Mucosa of gallbladder (tissue), 1 donor: ENCODE data around the gene F2RL3. TPM values are rescaled to one million over a fixed set of nuclear protein-coding genes. Genes with fewer than 3 reads are reported as not detected.
"Not testable (repeated sequence)": the region's sequence is repeated elsewhere in the genome, so short reads cannot be mapped to it uniquely, and the experiment has no call there.

Experiments
- DNase-seq: peaks from one replicate; pipeline ENCODE4 v3.0.0-alpha.2; 2020; ENCODE audit warnings: low spot score
- total RNA-seq: library from RNA; stranded (reverse); gene quantifications from one replicate; pipeline ENCODE4 v1.2.1, GENCODE V29; 2021
- donor health status: DM: no; HTN: no; CAD: no.

Gene F2RL3
- total RNA-seq, 1 donor from 2014 or later, result 2.9 TPM

- DNase-seq, result no peak
These were observed 33.2 kb downstream of the F2RL3 start for GRCh38 chr19:16921766-16922591.

GRCh38 chr19:16922592-16922934 lies 33.8 kb downstream of the F2RL3 start:
- DNase-seq, result no peak

DNA sequence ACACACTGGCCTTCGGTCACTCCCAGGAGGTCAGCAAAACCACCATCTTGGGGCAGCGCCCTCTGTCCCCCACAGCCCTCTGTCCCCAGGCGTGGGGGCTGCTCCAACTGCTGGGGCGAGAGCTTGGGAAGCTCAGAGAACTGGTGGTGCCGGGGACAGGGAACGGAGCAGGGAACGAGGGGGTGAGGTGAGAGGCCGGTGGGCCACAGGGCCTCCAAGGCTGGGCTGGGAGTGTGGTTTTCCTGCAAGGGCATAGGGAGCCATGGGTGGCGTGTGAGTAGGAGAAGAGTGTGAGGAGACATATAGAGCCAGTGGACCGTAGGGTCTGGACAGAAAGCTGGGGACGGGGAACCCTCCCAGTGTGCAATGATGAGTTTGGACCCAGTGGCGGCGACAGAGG lies 34.1 kb downstream of the F2RL3 start:
- no peak for DNase-seq

- DNase-seq, result no peak
These were observed 39.1 kb downstream of the F2RL3 start for GRCh38 chr19:16927883-16928282.

- DNase-seq, result no peak
These were observed 39.6 kb downstream of the F2RL3 start for GRCh38 chr19:16928351-16928750.

DNA sequence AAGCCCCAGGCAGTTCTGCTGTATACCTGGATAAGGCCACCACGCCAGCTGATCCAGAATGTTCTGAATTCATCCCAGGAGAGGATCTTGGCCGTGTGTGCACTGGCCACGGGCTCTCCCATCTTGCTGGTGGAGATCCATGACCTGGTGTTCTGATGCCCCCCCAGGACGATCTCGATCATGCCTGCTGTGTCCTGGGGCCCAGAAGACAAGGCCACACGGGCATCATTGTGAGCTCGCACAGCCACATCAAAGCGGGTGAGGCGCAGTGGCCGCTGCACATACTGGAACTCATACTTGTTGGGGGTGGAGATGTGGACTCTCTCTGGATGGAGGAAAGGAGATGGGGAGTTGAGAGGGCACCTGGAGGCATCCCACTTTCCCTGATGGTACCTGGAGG lies 40.1 kb downstream of the F2RL3 start:
- DNase-seq, result no peak

DNA sequence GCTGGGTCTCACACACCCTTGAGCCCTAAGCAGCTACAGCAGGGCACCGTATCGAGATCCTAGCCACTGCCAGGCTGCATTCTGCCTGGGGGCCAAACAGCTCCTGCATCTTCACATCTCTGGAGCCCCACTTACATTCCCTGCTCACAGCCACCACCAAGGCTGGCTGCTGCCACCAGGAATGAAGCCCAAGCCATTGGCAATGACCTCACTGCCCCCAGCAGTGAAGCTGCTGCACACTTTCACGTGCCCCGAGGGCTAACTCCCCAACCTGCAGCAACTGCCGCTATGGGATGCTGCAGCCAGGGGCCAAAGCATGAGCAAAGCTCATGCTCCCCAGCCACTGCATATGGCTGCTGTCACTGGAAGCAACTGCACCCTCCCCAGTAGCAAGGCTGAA lies 42.0 kb downstream of the F2RL3 start:
- no peak for DNase-seq

GRCh38 chr19:16931306-16931705 lies 42.5 kb downstream of the F2RL3 start:
- DNase-seq, result no peak

DNA sequence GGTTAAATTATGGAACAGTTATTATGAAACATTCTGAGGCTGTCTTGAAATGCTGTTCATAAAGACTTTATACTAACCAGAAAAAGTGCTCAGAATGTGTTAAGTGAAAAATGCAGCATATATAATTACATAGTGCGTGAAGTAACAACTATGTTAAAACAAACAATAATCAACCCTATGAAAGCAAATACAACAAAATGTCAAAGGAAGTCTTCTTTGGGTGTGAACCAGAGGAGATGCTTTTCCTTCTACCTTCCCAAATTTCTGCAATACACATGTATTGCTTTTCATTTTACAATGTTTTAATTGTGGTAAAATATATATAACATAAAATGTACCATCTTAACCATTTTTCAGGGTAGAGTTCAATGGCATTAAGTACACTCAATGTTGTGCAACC lies 45.7 kb downstream of the F2RL3 start:
- DNase-seq, result no peak

- DNase-seq, result no peak
These were observed 48.1 kb downstream of the F2RL3 start for GRCh38 chr19:16936901-16937300.

DNA sequence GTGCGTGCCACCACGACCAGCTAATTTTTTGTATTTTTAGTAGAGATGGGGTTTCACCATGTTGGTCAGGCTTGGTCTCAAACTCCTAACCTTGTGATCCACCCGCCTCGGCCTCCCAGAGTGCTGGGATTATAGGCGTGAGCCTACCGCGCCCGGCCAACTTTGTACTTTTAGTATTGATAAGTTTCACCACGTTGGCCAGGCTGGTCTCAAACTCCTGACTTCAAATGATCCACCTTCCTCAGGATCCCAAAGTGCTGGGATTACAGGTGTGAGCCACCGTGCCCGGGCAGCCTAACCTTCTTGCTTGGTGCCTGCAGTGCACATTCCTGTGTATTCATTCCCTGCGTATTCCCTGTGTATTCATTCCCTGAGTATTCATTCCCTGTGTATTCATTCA lies 49.0 kb downstream of the F2RL3 start:
- DNase-seq, result not testable (repeated sequence)

DNA sequence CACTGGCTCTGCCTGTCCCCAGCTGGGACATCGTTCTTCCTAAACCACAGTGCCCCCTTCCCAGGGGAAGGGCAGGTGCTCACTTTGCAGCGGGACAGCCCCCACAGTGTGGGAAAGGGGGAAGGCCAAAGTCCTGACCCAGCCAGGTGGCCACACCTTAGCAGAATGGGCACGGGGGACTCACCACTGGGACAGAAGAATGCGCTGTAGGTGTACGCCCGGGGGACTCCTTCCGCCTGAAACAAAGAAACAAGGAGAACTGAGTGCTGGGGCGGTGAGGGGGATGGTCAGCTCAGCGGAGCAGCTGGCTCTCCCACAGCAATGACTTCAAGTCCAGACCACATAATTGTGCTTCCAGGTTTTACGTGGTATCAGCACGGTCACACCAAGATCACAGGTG lies 49.4 kb downstream of the F2RL3 start:
- no peak for DNase-seq

DNA sequence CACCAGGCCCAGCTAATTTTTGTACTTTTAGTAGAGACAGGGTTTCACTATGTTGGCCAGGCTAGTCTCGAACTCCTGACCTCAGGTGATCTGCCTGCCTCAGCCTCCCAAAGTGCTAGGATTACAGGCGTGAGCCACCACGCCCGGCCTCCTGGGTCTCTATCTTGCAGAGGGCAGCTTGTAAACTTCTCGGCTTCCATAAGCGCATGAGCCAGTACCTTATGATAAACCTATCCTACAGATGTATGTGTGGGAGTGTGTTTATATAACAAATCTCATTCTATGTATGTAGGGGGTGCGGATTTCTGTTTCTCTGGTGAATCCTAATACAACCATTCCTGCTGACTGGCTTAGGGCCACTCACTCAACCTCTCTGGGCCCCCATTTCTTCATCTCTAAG lies 51.3 kb downstream of the F2RL3 start:
- not testable (repeated sequence) for DNase-seq

DNA sequence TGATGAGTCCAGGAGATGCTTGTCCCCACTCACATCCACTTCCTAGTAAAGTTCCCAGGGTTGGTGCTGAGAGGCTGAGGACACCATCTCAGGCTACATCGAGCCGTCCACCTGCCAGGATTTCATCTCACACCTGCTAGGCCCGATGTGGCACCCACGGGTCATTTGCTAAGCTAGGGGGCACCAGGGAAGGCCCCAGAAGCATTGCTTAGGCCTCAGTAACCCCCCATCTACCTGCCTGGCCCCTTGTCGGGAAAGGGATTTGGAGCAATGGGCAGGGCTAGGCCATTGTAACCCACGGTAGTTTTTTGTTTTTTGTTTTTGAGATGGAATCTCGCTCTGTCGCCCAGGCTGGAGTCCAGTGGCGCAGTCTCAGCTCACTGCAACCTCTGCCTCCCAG lies 51.8 kb downstream of the F2RL3 start:
- no peak for DNase-seq

Other genes starting within 250 kb of the F2RL3 start
- gene SMIM7, start 228.9 kb upstream of the F2RL3 start, total RNA-seq, result 71.6 TPM
- 4.3 TPM for gene TMEM38A, start 227.9 kb upstream of the F2RL3 start, total RNA-seq
- 0.09 TPM for gene NWD1, start 169.2 kb upstream of the F2RL3 start, total RNA-seq
- 46.0 TPM for gene SIN3B, start 59.6 kb upstream of the F2RL3 start, total RNA-seq
- 2.9 TPM for gene CPAMD8, start 137.8 kb downstream of the F2RL3 start, total RNA-seq
- 10.8 TPM for gene HAUS8, start 186.5 kb downstream of the F2RL3 start, total RNA-seq
- 75.0 TPM for gene MYO9B, start 186.8 kb downstream of the F2RL3 start, total RNA-seq